Upper lobe of right lung (tissue), 1 donor: Measurements from ENCODE around the gene CCDC136. TPM values are rescaled to one million over a fixed set of nuclear protein-coding genes. Genes with fewer than 3 reads are reported as not detected.

ENCODE experiments used
- ATAC-seq: fragments of 200-7000 bp; cut with Tn5 transposase; one replicate; pipeline ENCODE4 v1.9.1; 2020; ENCODE audit warnings: mild to moderate bottlenecking, moderate library complexity
- DNase-seq: peaks from one replicate; pipeline ENCODE4 v3.0.0-alpha.2; 2020
- H3K27ac ChIP-seq: fragments of 200-600 bp; one replicate; pipeline ENCODE4 v1.8.0; 2022
- H3K27me3 ChIP-seq: fragments of 200-600 bp; one replicate; pipeline ENCODE4 v1.8.0; 2022; ENCODE audit warnings: mild to moderate bottlenecking
- H3K36me3 ChIP-seq: fragments of 200-600 bp; one replicate; pipeline ENCODE4 v1.8.0; 2022
- H3K4me1 ChIP-seq: fragments of 200-600 bp; one replicate; pipeline ENCODE4 v1.8.0; 2022
- H3K4me3 ChIP-seq: fragments of 200-600 bp; one replicate; pipeline ENCODE4 v1.8.0; 2022; ENCODE audit warnings: mild to moderate bottlenecking
- H3K9me3 ChIP-seq: fragments of 200-600 bp; one replicate; pipeline ENCODE4 v1.8.0; 2022
- CTCF ChIP-seq: fragments of 200-600 bp; IDR thresholded peaks from one replicate; pipeline ENCODE4 v1.8.0; 2022; ENCODE audit warnings: antibody characterized with exemption
- intact Hi-C: fragments of 100-400 bp; cut with DNase I; formaldehyde crosslinking; loops from one replicate; pipeline ENCODE4 v1.11.0; 2022
- total RNA-seq: library from RNA; stranded (reverse); fragmentation: NEBNext Ultra II Directional; extraction: Animal tissue kit (Norgen Biotek cat#: 25700); gene quantifications from one replicate; pipeline ENCODE4 v1.2.1, GENCODE V29; 2021
- donor health status: DM: no; HTN: yes; CAD: no; lungs with severe emphysema.

The CCDC136 gene
- total RNA-seq, 1 donor from 2014 or later = 3.1 TPM

DNA sequence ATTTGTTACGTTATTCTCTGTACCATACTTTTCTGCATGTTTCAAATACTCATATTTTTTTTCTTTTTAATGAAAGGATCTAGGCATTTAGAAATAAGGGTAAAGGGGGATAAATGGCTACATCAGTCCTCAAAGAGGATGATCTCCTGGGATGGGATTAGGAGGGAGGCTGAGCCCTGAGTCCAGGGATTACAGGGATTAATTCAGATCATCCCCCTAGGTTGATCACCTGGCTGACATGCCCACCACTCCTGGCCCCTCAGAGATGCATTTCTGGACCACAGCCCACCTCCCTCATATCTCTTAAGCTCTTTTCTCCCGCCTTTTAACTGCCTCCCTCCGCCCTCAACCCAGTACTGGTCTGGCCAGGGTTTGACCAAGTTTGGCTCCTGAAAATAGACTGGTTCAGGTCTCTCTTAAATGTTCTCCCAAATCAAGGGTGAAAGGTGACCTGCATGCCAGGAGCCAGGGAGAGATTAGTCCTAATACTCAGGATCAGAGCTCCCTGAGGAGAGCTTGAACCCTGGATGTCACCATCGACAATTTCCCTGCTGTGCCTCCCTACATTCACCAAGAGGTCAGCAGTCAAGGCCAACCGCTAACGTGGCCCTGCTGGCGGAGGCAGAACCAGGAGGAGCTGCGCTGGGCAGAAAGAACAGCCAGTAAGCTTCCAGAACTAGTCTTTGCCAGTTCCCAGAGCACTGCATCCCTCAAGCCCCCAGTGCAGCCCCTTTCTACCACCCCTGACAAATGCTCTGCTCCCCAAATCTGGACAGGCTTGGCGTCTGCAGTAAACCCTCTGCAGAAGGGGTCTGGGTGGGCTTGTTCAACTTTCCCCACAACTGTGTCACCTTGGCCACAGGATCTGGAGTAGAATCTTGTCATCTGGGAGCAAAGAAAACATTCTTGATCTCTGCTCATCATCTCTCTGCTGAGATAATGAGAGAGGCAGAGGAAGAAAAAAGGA is 3.0 kb upstream of the CCDC136 start:
- intact Hi-C loops = no loop called here
- no peaks in the 10 kb centered on the region for H3K9me3 ChIP-seq
- peaks cover 12% of the 10 kb centered on the region for H3K4me1 ChIP-seq
- ATAC-seq (no peak), DNase-seq (no peak)
- no peak for TF ChIP-seq CTCF
- no peak overlapping the region for H3K4me3 ChIP-seq
- no peaks in the 10 kb centered on the region for H3K36me3 ChIP-seq
- no peak overlapping the region for H3K27ac ChIP-seq
- no peaks in the 10 kb centered on the region for H3K27me3 ChIP-seq

DNA sequence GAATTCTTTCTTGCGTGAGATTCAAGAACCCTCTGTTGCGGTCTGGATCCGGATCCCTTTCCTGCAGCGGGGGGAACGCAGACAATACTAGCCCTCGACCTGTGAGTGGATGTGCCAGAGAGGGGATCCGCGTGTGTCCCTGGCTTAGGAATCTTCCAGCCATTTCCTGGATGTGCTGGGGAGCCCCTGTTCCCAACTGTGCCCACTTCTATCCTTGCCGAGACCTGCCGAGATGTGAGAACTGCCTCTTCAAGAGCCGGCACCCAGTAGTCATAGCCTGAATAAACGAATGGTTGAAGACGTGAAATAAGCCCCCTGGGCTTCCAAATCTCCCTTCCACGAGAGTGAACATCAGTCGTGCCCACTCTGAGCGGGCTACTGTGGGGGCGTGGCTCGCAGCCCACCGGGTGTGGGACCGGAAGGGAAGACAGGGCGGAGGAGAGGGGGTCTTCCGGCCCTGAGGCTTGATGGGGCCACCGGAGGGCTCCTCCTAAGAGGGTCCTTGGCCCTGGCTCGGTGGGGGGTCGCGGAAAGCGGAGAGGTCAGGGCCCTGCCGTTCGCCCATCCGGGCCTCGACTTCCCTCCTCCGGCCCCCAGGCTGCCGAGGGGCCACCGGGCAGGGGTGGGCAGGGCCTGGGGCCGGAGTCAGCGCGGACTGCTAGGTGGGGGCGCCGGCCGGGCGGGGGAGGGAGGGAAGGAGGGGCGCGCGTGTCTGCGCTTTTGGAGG is 1.3 kb upstream of the CCDC136 start:
- Histone ChIP-seq H3K27ac (peak overlapping the region; percentile 36), H3K4me3 (peak overlapping the region; percentile 84), H3K36me3 (no peaks in the 10 kb centered on the region), H3K4me1 (peaks cover 12% of the 10 kb centered on the region), H3K27me3 (no peaks in the 10 kb centered on the region), H3K9me3 (no peaks in the 10 kb centered on the region)
- DNase-seq (no peak), ATAC-seq (peak; percentile 2)
- intact Hi-C loops = no loop called here
- TF ChIP-seq CTCF = no peak

- intact Hi-C loops = no loop called here
- DNase-seq = no peak
- TF ChIP-seq CTCF = no peak
- H3K27me3 ChIP-seq = no peaks in the 10 kb centered on the region
- no peak overlapping the region for H3K27ac ChIP-seq
- no peaks in the 10 kb centered on the region for H3K36me3 ChIP-seq
- H3K9me3 ChIP-seq = no peaks in the 10 kb centered on the region
- peaks cover 12% of the 10 kb centered on the region for H3K4me1 ChIP-seq
- H3K4me3 ChIP-seq = peak overlapping the region; percentile 84
- ATAC-seq = no peak
These were observed 182 bp downstream of the CCDC136 start for GRCh38 chr7:128791972-128792327.

DNA sequence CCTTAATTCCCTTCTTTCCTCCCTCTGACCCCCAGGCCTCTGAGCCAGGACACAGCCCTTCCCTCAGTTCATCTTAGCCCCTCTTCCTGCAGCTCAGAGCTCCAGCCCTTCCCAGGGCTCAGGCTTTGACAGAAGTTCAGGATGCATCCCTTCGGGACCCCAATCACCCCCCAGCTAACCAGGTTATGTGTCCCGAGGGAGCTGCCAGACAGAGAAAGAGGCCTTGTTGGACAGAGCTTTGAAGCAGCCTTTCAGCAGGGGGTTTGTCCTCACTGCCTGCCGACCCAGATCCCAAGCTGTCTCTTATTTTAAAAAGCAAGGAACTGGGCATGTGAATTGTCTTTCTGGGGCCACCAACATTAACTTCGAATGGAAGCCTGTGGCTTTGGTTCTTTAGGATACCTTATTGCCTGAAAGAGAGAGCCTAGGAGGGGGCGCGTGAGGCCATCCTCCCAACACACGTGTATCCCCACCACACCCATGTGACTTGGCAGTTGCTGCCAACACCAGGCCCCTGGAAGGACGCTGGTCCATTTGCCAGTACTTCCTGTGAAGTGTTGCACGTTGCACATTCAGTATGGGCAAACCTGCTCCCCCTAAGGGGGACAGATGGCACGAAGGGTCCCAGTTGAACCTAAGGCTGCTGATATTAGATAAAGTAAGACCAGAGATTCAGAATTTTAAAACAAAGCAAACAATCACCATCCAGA is 858 bp downstream of the CCDC136 start:
- Histone ChIP-seq H3K4me3 (no peak overlapping the region), H3K36me3 (no peaks in the 10 kb centered on the region), H3K27me3 (no peaks in the 10 kb centered on the region), H3K4me1 (peaks cover 12% of the 10 kb centered on the region), H3K27ac (no peak overlapping the region), H3K9me3 (no peaks in the 10 kb centered on the region)
- no peak for TF ChIP-seq CTCF
- intact Hi-C loops = no loop called here
- ATAC-seq = no peak
- no peak for DNase-seq

- DNase-seq (no peak), ATAC-seq (no peak)
- Histone ChIP-seq H3K4me3 (no peak overlapping the region), H3K27ac (no peak overlapping the region), H3K4me1 (peaks cover 12% of the 10 kb centered on the region), H3K36me3 (no peaks in the 10 kb centered on the region), H3K27me3 (no peaks in the 10 kb centered on the region), H3K9me3 (no peaks in the 10 kb centered on the region)
- intact Hi-C loops = no loop called here
- no peak for TF ChIP-seq CTCF
These were observed 1.4 kb downstream of the CCDC136 start for GRCh38 chr7:128793181-128793547.
